HepG2 (cell line): ENCODE results near the gene COA1. TPM values are rescaled to one million over a fixed set of nuclear protein-coding genes. Genes with fewer than 3 reads are reported as not detected.

Source experiments
- ADNP ChIP-seq: sonication (generic); formaldehyde crosslinking; IDR thresholded peaks from 2 replicates; pipeline ENCODE4 v1.4.0; 2020; ENCODE audit warnings: missing genetic modification reagents
- FOSL2 ChIP-seq: sonication (generic); formaldehyde crosslinking; IDR thresholded peaks from 2 replicates; pipeline ENCODE4 v1.4.0; 2020; ENCODE audit warnings: missing genetic modification reagents
- HDAC2 ChIP-seq: sonication (generic); formaldehyde crosslinking; IDR thresholded peaks from 2 replicates; pipeline ENCODE4 v1.4.0; 2020; ENCODE audit warnings: missing genetic modification reagents
- HNF4A ChIP-seq: sonication (generic); formaldehyde crosslinking; IDR thresholded peaks from 2 replicates; pipeline ENCODE4 v1.4.0; 2020; ENCODE audit warnings: missing genetic modification reagents
- NR2F6 ChIP-seq, 2 experiments: IDR thresholded peaks; 2 replicates each; pipeline ENCODE4 v1.6.1; 2016; ENCODE audit warnings: antibody characterized with exemption in 1 of 2, mild to moderate bottlenecking in 1 of 2
- RXRB ChIP-seq: IDR thresholded peaks from 2 replicates; pipeline ENCODE4 v1.6.1; 2016; ENCODE audit warnings: borderline replicate concordance, missing genetic modification reagents, missing compliant biosample characterization
- TEAD3 ChIP-seq: optimal IDR thresholded peaks from 2 replicates; pipeline ENCODE3; 2016; ENCODE audit warnings: borderline replicate concordance
- TFDP2 ChIP-seq: sonication (generic); formaldehyde crosslinking; IDR thresholded peaks from 2 replicates; pipeline ENCODE4 v1.4.0; 2020; ENCODE audit warnings: missing genetic modification reagents
- TGIF2 ChIP-seq: IDR thresholded peaks from 2 replicates; pipeline ENCODE4 v1.6.1; 2016; ENCODE audit warnings: control low read depth, missing compliant biosample characterization
- ZFAT ChIP-seq: sonication (generic); formaldehyde crosslinking; conservative IDR thresholded peaks from 2 replicates; pipeline ENCODE4 v1.8.1; 2023; ENCODE audit warnings: missing genetic modification reagents, inconsistent platforms
- ZNF318 ChIP-seq: sonication (generic); formaldehyde crosslinking; IDR thresholded peaks from 2 replicates; pipeline ENCODE4 v1.4.0; 2020; ENCODE audit warnings: mild to moderate bottlenecking, missing genetic modification reagents
- ZNF329 ChIP-seq: sonication (generic); formaldehyde crosslinking; IDR thresholded peaks from 2 replicates; pipeline ENCODE4 v1.9.0; 2021; ENCODE audit warnings: low read depth, mild to moderate bottlenecking, missing genetic modification reagents
- ZNF605 ChIP-seq: sonication (generic); formaldehyde crosslinking; IDR thresholded peaks from 2 replicates; pipeline ENCODE4 v1.8.0; 2022; ENCODE audit warnings: mild to moderate bottlenecking, missing genetic modification reagents
- polyA plus RNA-seq, 8 experiments: library from polyadenylated mRNA; depleted of rRNA in 3 of 8; stranded (reverse) in 7 of 8; unstranded in 1 of 8; fragments of >200 nt; fragmentation: Illumina TruSeq in 4 of 8; extraction: Trizol in 4 of 8; gene quantifications; 2 replicates each; pipeline versions ENCODE4 v1.2.1 to v1.2.3, GENCODE V29; 2011 to 2016; ENCODE audit warnings: low read depth in 4 of 8, missing spikeins in 1 of 8, mixed read lengths in 1 of 8; ENCODE audit not compliant: insufficient read depth in 1 of 8
- total RNA-seq, 5 experiments: library from RNA; depleted of rRNA; stranded (reverse); fragments of >200 nt; fragmentation: Illumina TruSeq; extraction: Trizol; gene quantifications; 2 replicates each; pipeline ENCODE4 v1.2.3, GENCODE V29; 2016; ENCODE audit warnings: low read depth in 1 of 5
- TF ChIP-seq, protein P1 (sequence below): sonication (generic); formaldehyde crosslinking; IDR thresholded peaks from 2 replicates; pipeline ENCODE4 v1.4.0; 2020; ENCODE audit warnings: missing genetic modification reagents
- TF ChIP-seq, protein P2 (sequence below): IDR thresholded peaks from 2 replicates; pipeline ENCODE4 v1.6.1; 2018; ENCODE audit warnings: missing genetic modification reagents, mild to moderate bottlenecking, missing compliant biosample characterization

Gene COA1
- total and polyA plus RNA-seq, 2 of the 13 experiments (the other 11 are each of a cell fraction or from before 2014, with no cell fraction given) = 33.2 to 65.7 TPM

GRCh38 chr7:43764807-43765491 lies 35.6 kb upstream of the COA1 start (continued):
- TF ChIP-seq, protein P1, sequence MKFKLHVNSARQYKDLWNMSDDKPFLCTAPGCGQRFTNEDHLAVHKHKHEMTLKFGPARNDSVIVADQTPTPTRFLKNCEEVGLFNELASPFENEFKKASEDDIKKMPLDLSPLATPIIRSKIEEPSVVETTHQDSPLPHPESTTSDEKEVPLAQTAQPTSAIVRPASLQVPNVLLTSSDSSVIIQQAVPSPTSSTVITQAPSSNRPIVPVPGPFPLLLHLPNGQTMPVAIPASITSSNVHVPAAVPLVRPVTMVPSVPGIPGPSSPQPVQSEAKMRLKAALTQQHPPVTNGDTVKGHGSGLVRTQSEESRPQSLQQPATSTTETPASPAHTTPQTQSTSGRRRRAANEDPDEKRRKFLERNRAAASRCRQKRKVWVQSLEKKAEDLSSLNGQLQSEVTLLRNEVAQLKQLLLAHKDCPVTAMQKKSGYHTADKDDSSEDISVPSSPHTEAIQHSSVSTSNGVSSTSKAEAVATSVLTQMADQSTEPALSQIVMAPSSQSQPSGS = 0 out of 2 replicates have a peak, but pooled peaks have one; percentile 20
- TF ChIP-seq ZNF318 (CRISPR knock-in tag) (no peak), HDAC2 (CRISPR knock-in tag) (peak; percentile 74), HNF4A (peak; percentile 57), NR2F6 (IDR thresholded peaks at IDR 0.05) (no peak; the same call in none of the 2 replicates), NR2F6 (CRISPR knock-in tag; IDR thresholded peaks at IDR 0.05) (peak; percentile 16; the same call in 1 of the 2 replicates), ZNF329 (CRISPR knock-in tag) (0 out of 2 replicates have a peak, but pooled peaks have one; percentile 39), ZFAT (CRISPR knock-in tag) (no peak), TEAD3 (CRISPR knock-in tag) (peak; percentile 19), TGIF2 (CRISPR knock-in tag) (0 out of 2 replicates have a peak, but pooled peaks have one; percentile 26), RXRB (peak; percentile 64), TFDP2 (CRISPR knock-in tag) (0 out of 2 replicates have a peak, but pooled peaks have one; percentile 21), ZNF605 (CRISPR knock-in tag) (0 out of 2 replicates have a peak, but pooled peaks have one; percentile 15), FOSL2 (CRISPR knock-in tag) (peak; percentile 92), ADNP (0 out of 2 replicates have a peak, but pooled peaks have one; percentile 13)
- TF ChIP-seq, protein P2, sequence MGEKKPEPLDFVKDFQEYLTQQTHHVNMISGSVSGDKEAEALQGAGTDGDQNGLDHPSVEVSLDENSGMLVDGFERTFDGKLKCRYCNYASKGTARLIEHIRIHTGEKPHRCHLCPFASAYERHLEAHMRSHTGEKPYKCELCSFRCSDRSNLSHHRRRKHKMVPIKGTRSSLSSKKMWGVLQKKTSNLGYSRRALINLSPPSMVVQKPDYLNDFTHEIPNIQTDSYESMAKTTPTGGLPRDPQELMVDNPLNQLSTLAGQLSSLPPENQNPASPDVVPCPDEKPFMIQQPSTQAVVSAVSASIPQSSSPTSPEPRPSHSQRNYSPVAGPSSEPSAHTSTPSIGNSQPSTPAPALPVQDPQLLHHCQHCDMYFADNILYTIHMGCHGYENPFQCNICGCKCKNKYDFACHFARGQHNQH (CRISPR knock-in tag) = peak; percentile 74
